ENCODE measurements around the gene PITX1.
A peak's percentile ranks its signal among the peaks of the same experiment; 100 is the strongest.
"Not testable (repeated sequence)": the region's sequence is repeated elsewhere in the genome, so short reads cannot be mapped to it uniquely, and the experiment has no call there.

The PITX1 gene

GRCh38 chr5:135033901-135034235, at the start of gene PITX1:
Gene PITX1 (minus strand): TSS chr5:135034228. CDS start chr5:135033881, 347 bp downstream.
- DNase-seq (ENCODE audit: low spot score) = no peak

GRCh38 chr5:135083334-135083733, 49.3 kb upstream of the PITX1 start:
- DNase-seq (ENCODE audit: low spot score) = not testable (repeated sequence)

DNA sequence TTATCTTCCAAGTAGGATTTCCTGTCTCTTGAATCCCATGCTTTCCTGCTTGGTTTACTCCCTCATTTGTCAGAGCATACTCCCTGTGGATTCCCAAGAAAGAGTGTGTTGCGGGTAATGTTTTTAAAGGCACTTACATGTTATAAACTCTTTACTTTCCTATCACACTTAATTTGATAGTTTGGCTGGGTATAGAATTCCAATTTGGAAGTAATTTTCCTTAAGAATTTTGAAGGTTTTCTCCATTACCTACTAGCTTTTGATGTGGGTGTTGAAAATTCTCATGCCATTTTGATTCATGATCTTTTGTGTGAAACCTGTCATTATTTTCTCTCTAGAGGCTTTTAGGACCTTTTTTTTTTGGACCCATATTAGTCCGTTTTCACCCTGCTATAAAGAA, 47.2 kb upstream of the PITX1 start:
- no peak for DNase-seq (ENCODE audit: low spot score)

GRCh38 chr5:135079760-135080159, 45.7 kb upstream of the PITX1 start:
- no peak for DNase-seq (ENCODE audit: low spot score)

GRCh38 chr5:135079099-135079681, 45.2 kb upstream of the PITX1 start:
- no peak for DNase-seq (ENCODE audit: low spot score)

DNA sequence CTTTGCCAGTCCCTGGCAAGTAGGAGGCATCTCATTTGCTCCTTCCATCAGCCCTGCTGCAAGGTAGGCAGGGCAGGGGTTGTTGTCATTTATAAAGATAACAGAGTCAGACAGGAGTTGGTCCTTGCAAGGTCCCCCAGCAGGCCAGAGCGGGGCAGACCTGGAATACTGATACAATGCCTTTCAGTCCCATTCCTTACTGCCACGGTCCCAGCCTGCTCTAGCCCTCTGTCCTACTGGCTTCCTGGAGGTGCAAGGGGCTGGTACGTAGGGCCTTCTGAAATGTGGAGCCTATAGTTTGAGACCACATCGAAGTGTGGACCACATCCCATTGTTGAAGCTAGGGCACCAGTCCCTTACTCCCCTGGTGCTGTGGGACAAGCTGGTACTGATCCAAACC, 42.8 kb upstream of the PITX1 start:
- DNase-seq (ENCODE audit: low spot score) = no peak

- no peak for DNase-seq (ENCODE audit: low spot score)
These were observed 42.0 kb upstream of the PITX1 start for GRCh38 chr5:135076051-135076491.

- no peak for DNase-seq (ENCODE audit: low spot score)
These were observed 41.6 kb upstream of the PITX1 start for GRCh38 chr5:135075621-135076020.

GRCh38 chr5:135073761-135074345, 39.8 kb upstream of the PITX1 start:
- DNase-seq (ENCODE audit: low spot score) = no peak

- DNase-seq (ENCODE audit: low spot score) = peak; percentile 56
These were observed 38.6 kb upstream of the PITX1 start for GRCh38 chr5:135072387-135073281.

- DNase-seq (ENCODE audit: low spot score) = no peak
These were observed 37.3 kb upstream of the PITX1 start for GRCh38 chr5:135071311-135071710.

- no peak for DNase-seq (ENCODE audit: low spot score)
These were observed 36.0 kb upstream of the PITX1 start for GRCh38 chr5:135069895-135070657.

DNA sequence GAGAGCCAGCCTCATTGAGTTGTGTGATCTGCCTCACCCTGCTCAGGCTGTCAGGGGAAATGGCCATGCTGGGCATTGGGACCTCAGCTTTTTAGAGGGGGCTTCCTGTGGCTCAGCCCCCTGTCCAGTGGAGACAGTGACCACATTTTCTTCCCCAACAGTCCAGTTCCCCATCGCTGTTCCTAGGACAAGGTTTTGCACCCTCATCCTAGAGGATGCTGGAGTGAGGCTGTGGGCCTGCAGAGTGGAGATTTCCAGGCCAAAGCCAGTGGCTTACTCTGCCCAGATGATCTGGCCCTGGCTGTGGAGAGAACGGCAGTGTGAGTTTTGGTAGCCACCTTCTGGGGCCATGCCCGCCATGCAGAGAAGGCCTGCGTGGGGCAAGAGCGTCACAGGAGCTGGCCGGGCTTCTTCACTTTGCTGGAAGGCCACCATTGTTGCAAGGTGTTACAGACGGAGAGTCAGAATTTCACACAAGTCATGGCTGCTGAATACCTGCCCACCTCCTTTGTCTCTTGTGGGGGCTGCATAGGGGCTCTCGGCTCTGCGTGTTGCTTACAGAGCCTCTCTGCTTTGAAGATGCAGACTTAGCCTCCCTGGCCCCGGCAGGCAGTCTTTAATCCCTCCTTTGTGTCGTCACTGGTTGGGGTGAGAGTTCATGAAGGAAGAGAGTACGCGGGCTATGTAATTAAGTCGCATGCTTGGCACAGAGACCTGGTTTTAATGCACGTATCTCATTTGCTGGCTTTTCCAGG, 35.2 kb upstream of the PITX1 start:
- DNase-seq (ENCODE audit: low spot score) = peak; percentile 57

- DNase-seq (ENCODE audit: low spot score) = no peak
These were observed 33.6 kb upstream of the PITX1 start for GRCh38 chr5:135067587-135067986.

GRCh38 chr5:135066781-135067180, 32.8 kb upstream of the PITX1 start:
- no peak for DNase-seq (ENCODE audit: low spot score)

DNA sequence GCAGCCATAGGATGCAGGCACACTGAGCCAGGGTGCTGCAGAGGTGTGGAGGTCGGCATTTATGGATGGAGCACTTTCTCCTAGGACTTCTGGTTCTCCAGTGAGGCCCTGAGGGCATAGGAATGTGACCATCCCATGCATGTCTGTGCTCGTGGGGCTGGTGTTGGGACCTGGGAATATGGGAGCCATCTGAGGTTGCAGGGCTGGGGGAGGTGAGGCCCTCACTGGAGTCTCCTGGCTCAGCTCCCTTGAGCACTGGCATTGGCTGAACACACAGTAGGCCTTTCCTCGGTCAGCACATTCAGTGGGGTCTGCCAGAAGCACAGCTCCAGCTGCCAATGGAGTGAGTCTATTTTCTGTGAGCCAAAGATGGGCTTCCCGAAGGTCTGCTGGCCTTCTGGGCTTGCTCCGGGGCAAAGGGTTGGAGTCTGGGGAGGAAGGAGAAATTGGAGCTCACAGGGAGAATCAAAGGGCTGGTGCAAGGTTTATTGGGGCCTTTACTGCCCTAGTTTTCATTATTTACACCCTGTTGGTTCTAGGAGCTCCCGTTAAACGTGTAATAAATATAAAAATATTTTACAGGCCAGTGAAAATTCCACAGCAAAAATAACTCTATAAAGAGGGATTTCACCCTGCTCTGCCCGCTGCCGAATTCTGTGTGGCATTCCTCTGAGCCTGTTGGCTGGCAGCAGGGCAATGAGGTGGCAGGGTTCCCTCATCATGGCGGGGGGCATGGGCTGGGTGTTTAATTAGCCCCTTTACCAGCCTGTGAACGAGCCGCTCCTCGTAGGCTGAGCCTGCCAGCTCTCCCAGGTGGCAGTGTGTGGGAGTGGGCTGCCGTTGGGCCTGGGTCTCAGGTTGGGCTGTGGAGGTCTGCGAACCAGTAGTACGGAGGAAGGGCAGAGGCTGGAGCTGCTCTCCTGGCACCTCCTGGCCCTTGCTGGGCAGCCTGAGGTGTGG, 31.6 kb upstream of the PITX1 start:
- DNase-seq (ENCODE audit: low spot score) = no peak

GRCh38 chr5:135064235-135064570, 30.2 kb upstream of the PITX1 start:
- no peak for DNase-seq (ENCODE audit: low spot score)

- no peak for DNase-seq (ENCODE audit: low spot score)
These were observed 29.6 kb upstream of the PITX1 start for GRCh38 chr5:135063511-135064234.

GRCh38 chr5:135063056-135063445, 29.0 kb upstream of the PITX1 start:
- DNase-seq (ENCODE audit: low spot score) = no peak

Measured in iPS-NIHi11 (cell line).